ENCODE data around the gene CELF1. TPM values are rescaled to one million over a fixed set of nuclear protein-coding genes. Genes with fewer than 3 reads are reported as not detected.

Gene CELF1
- total and polyA plus RNA-seq, 8 donors, result 76.8 to 107 (median 90.7) TPM

GRCh38 chr11:47453365-47453764 lies 99.6 kb downstream of the CELF1 start:
- Histone ChIP-seq H3K27me3 (no peaks in the 10 kb centered on the region), H3K9me3 (no peaks in the 10 kb centered on the region), H3K4me1 (no peaks in the 10 kb centered on the region), H3K4me3 (no peak overlapping the region), H3K27ac (no peak overlapping the region), H3K36me3 (no peaks in the 10 kb centered on the region)
- intact Hi-C loops (cut with DNase I), result loop anchor here in 1 of 2 donors (10.0 kb wide), 1 partner anchor 79 kb away; the partner anchor contains the start of gene SPI1
- DNase-seq (no peak), ATAC-seq (no peak)
- TF ChIP-seq CTCF (IDR thresholded peaks at IDR 0.05), result no peak

- Histone ChIP-seq H3K27ac (no peak overlapping the region), H3K36me3 (no peaks in the 10 kb centered on the region), H3K27me3 (no peaks in the 10 kb centered on the region), H3K4me3 (no peak overlapping the region), H3K4me1 (no peaks in the 10 kb centered on the region), H3K9me3 (no peaks in the 10 kb centered on the region)
- TF ChIP-seq CTCF (IDR thresholded peaks at IDR 0.05), result no peak
- DNase-seq, result no peak
- no peak for ATAC-seq
- intact Hi-C loops (cut with DNase I), result loop anchor here in 1 of 2 donors (10.0 kb wide), 1 partner anchor 77 kb away; the partner anchor contains the start of gene SPI1
Measured at GRCh38 chr11:47451990-47452389, 100.9 kb downstream of the CELF1 start.

GRCh38 chr11:47451436-47451835 lies 101.5 kb downstream of the CELF1 start:
- H3K27ac ChIP-seq, result no peak overlapping the region
- H3K4me3 ChIP-seq, result no peak overlapping the region
- H3K36me3 ChIP-seq, result no peaks in the 10 kb centered on the region
- ATAC-seq, result no peak
- no peaks in the 10 kb centered on the region for H3K4me1 ChIP-seq
- H3K27me3 ChIP-seq, result no peaks in the 10 kb centered on the region
- intact Hi-C loops (cut with DNase I), result loop anchor here in 1 of 2 donors (10.0 kb wide), 1 partner anchor 77 kb away; the partner anchor contains the start of gene SPI1
- no peaks in the 10 kb centered on the region for H3K9me3 ChIP-seq
- no peak for DNase-seq
- TF ChIP-seq CTCF (IDR thresholded peaks at IDR 0.05), result no peak

GRCh38 chr11:47449541-47449940 lies 103.4 kb downstream of the CELF1 start:
- H3K27ac ChIP-seq, result no peak overlapping the region
- H3K4me1 ChIP-seq, result no peaks in the 10 kb centered on the region
- intact Hi-C loops (cut with DNase I), result no loop called here
- TF ChIP-seq CTCF (IDR thresholded peaks at IDR 0.05), result no peak
- no peak overlapping the region for H3K4me3 ChIP-seq
- H3K9me3 ChIP-seq, result no peaks in the 10 kb centered on the region
- H3K27me3 ChIP-seq, result no peaks in the 10 kb centered on the region
- no peaks in the 10 kb centered on the region for H3K36me3 ChIP-seq
- ATAC-seq (no peak), DNase-seq (no peak)

GRCh38 chr11:47448566-47449427 lies 104.1 kb downstream of the CELF1 start, which contains the start of gene RAPSN:
Gene RAPSN (minus strand): TSS chr11:47449136. CDS start chr11:47448964, 172 bp downstream.
- ATAC-seq (no peak), DNase-seq (no peak)
- Histone ChIP-seq H3K27me3 (no peaks in the 10 kb centered on the region), H3K9me3 (no peaks in the 10 kb centered on the region), H3K36me3 (no peaks in the 10 kb centered on the region), H3K4me3 (no peak within 1 kb of the TSS), H3K4me1 (no peaks in the 10 kb centered on the region), H3K27ac (no peak within 1 kb of the TSS)
- no peak for TF ChIP-seq CTCF (IDR thresholded peaks at IDR 0.05)
- intact Hi-C loops (cut with DNase I), result no loop called here

All from left lung (tissue), 10 donors.